OCI-LY7 (cell line): ENCODE data around the gene MORN1. TPM values are rescaled to one million over a fixed set of nuclear protein-coding genes. Genes with fewer than 3 reads are reported as not detected.

Experiments used
- BruUV-seq: library from RNA; stranded (reverse); fragments of 400-500 nt; replicated peaks from 2 replicates; lab custom pipeline; 2021; lab: Mats Ljungman, UMichigan
- CTCF ChIA-PET: fragments of 300-600 bp; sonication (Branson Sonifier 250); formaldehyde crosslinking; loops from one replicate; lab custom pipeline; 2022; ENCODE audit warnings: antibody characterized with exemption; ENCODE audit not compliant: unreplicated experiment; lab: Charles Lee
- POLR2A ChIA-PET: fragments of 300-600 bp; sonication (Branson Sonifier 250); formaldehyde crosslinking; loops from one replicate; lab custom pipeline; 2022; ENCODE audit warnings: antibody characterized with exemption; lab: Charles Lee
- DNase-seq: peaks from one replicate; pipeline ENCODE4 v3.0.0-alpha.2; 2015; ENCODE audit warnings: low spot score
- H2AFZ ChIP-seq: fragments of 200-600 bp; sonication (generic), shearing (Covaris generic); 2 replicates; pipeline ENCODE4 v1.6.1; 2014; ENCODE audit warnings: mild to moderate bottlenecking, antibody characterized with exemption, low read length, moderate library complexity
- H3K27ac ChIP-seq: fragments of 200-600 bp; sonication (generic); 2 replicates; pipeline ENCODE4 v1.5.1; 2014; ENCODE audit warnings: mixed run types, low read depth, mild to moderate bottlenecking, moderate library complexity, low read length, inconsistent platforms; ENCODE audit not compliant: poor library complexity, severe bottlenecking
- H3K36me3 ChIP-seq: fragments of 200-600 bp; sonication (generic); 2 replicates; pipeline ENCODE4 v1.6.1; 2014; ENCODE audit warnings: mild to moderate bottlenecking, antibody characterized with exemption, low read length, moderate library complexity, mixed read lengths; ENCODE audit not compliant: insufficient read depth
- H3K4me1 ChIP-seq: fragments of 200-600 bp; sonication (generic); 2 replicates; pipeline ENCODE4 v1.5.1; 2014; ENCODE audit warnings: mild to moderate bottlenecking, low read length; ENCODE audit not compliant: insufficient read depth, poor library complexity, severe bottlenecking
- H3K4me2 ChIP-seq: fragments of 200-600 bp; sonication (generic); 2 replicates; pipeline ENCODE4 v1.6.1; 2014; ENCODE audit warnings: mild to moderate bottlenecking, low read length
- H3K4me3 ChIP-seq: fragments of 200-600 bp; sonication (generic); 2 replicates; pipeline ENCODE4 v1.5.1; 2014; ENCODE audit warnings: mild to moderate bottlenecking, low read depth, low read length; ENCODE audit not compliant: poor library complexity, severe bottlenecking
- H3K79me2 ChIP-seq: fragments of 200-600 bp; sonication (generic); 2 replicates; pipeline ENCODE4 v1.6.1; 2016; ENCODE audit warnings: low read depth, mild to moderate bottlenecking, low read length, moderate library complexity, mixed read lengths; ENCODE audit not compliant: insufficient read depth
- H3K9me2 ChIP-seq: fragments of 200-600 bp; sonication (generic); 2 replicates; pipeline ENCODE4 v1.6.1; 2016; ENCODE audit warnings: mild to moderate bottlenecking, low read length, mixed read lengths; ENCODE audit not compliant: insufficient read depth
- H3K9me3 ChIP-seq: fragments of 200-600 bp; sonication (generic); 2 replicates; pipeline ENCODE4 v1.6.1; 2014; ENCODE audit warnings: mild to moderate bottlenecking, mixed run types, low read length, mixed read lengths
- H4K20me1 ChIP-seq: fragments of 200-600 bp; sonication (generic); 2 replicates; pipeline ENCODE4 v1.6.1; 2014; ENCODE audit warnings: mild to moderate bottlenecking, antibody characterized with exemption, low read length, moderate library complexity, mixed read lengths; ENCODE audit not compliant: insufficient read depth
- EZH2phosphoT487 ChIP-seq: fragments of 200-600 bp; sonication (generic); IDR thresholded peaks from 2 replicates; pipeline ENCODE4 v1.6.1; 2018; ENCODE audit warnings: low read depth, borderline replicate concordance, mild to moderate bottlenecking, mixed run types, antibody characterized with exemption, low read length, moderate library complexity, mixed read lengths
- intact Hi-C: fragments of 100-400 bp; cut with micrococcal nuclease; formaldehyde crosslinking; loops from one replicate; pipeline ENCODE4 v1.10.0; 2022; ENCODE audit not compliant: unreplicated experiment
- total RNA-seq, 2 experiments: library from RNA; depleted of rRNA in 1 of 2; stranded (reverse); fragments of >200 nt in 1 of 2; shearing (Covaris generic) in 1 of 2; gene quantifications; 2 replicates each; pipeline ENCODE4 v1.2.3, GENCODE V29; 2014 to 2022
- TF ChIP-seq, protein P1 (sequence below): fragments of 200-600 bp; sonication (generic); conservative IDR thresholded peaks from 2 replicates; pipeline ENCODE4 v1.5.1; 2014; ENCODE audit warnings: mild to moderate bottlenecking, antibody characterized with exemption, low read length, moderate library complexity, mixed read lengths

Gene MORN1
- total RNA-seq, 2 experiments from 2014 or later: 13.1 to 29.7 TPM

DNA sequence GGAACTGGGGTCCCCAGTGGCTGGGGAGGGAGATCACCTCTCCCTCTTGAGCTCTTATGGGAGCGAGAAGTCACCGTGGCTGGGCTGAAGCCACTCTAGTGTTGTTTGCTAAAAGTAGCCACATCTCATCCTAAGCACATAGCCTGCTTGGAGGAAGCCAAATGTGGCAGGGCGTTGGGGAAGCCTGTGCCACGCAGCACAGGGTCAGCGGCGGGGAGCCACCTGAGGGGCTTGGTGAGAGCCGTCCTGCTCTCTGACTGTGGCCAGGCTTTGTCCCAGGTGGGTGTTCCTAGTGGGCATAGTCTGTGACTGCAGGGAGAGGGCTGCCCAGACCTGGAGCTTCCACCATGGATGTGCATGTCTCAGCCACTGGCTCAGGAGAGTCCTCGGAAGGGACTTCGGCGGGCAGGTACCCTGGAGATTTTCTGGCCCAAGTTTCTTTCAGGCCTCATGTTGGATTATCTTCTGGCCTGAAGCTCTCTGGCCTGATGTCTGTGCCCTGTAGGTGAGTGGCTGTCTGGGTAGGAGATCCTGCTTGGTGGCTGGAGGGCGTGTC is 38.9 kb downstream of the MORN1 start:
- H3K9me2 ChIP-seq: no peaks in the 10 kb centered on the region
- ChIA-PET POLR2A (no interaction called here), CTCF (no interaction called here)
- no peak overlapping the region for H3K27ac ChIP-seq
- no peaks in the 10 kb centered on the region for H3K79me2 ChIP-seq
- no peak overlapping the region for H3K4me3 ChIP-seq
- no peak overlapping the region for H2AFZ ChIP-seq
- intact Hi-C loops: no loop called here
- no TSS peak for BruUV-seq
- H3K9me3 ChIP-seq: no peaks in the 10 kb centered on the region
- DNase-seq: no peak
- no peaks in the 10 kb centered on the region for H3K36me3 ChIP-seq
- no peak overlapping the region for H3K4me2 ChIP-seq
- no peaks in the 10 kb centered on the region for H3K4me1 ChIP-seq
- no peak for TF ChIP-seq EZH2phosphoT487
- TF ChIP-seq, protein P1, sequence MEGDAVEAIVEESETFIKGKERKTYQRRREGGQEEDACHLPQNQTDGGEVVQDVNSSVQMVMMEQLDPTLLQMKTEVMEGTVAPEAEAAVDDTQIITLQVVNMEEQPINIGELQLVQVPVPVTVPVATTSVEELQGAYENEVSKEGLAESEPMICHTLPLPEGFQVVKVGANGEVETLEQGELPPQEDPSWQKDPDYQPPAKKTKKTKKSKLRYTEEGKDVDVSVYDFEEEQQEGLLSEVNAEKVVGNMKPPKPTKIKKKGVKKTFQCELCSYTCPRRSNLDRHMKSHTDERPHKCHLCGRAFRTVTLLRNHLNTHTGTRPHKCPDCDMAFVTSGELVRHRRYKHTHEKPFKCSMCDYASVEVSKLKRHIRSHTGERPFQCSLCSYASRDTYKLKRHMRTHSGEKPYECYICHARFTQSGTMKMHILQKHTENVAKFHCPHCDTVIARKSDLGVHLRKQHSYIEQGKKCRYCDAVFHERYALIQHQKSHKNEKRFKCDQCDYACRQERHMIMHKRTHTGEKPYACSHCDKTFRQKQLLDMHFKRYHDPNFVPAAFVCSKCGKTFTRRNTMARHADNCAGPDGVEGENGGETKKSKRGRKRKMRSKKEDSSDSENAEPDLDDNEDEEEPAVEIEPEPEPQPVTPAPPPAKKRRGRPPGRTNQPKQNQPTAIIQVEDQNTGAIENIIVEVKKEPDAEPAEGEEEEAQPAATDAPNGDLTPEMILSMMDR: no peak
- no peaks in the 10 kb centered on the region for H4K20me1 ChIP-seq

DNA sequence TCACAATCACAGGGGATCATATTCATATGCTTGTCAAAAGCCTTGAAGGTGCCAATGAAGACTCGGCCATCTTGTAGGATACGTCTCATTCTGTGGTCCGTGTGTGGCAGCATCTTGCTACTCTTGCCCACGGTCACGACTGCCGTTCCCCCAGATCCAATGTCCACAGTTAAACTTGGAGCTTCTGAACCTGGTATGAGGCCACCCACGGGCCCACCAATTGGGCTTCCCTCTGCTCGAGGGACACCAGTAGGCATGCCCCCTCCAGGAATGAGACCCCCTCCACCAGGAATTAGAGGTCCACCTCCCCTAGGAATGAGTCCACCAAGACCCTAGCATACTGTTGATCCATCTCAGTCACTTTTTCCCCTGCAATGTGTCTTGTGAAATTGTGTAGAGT is 39.6 kb downstream of the MORN1 start:
- Histone ChIP-seq H3K4me2 (no peak overlapping the region), H3K27ac (no peak overlapping the region), H3K79me2 (no peaks in the 10 kb centered on the region), H2AFZ (no peak overlapping the region), H3K9me3 (no peaks in the 10 kb centered on the region), H3K36me3 (no peaks in the 10 kb centered on the region), H4K20me1 (no peaks in the 10 kb centered on the region), H3K4me1 (no peaks in the 10 kb centered on the region), H3K4me3 (no peak overlapping the region), H3K9me2 (no peaks in the 10 kb centered on the region)
- BruUV-seq: no TSS peak
- TF ChIP-seq EZH2phosphoT487: no peak
- TF ChIP-seq, protein P1: no peak
- no peak for DNase-seq
- POLR2A ChIA-PET: interaction anchor here (0.6 kb wide), 1 partner anchor 61 kb away, joined by 3 read pairs; no protein-coding TSS in a partner anchor
- intact Hi-C loops: no loop called here
- CTCF ChIA-PET: no interaction called here

DNA sequence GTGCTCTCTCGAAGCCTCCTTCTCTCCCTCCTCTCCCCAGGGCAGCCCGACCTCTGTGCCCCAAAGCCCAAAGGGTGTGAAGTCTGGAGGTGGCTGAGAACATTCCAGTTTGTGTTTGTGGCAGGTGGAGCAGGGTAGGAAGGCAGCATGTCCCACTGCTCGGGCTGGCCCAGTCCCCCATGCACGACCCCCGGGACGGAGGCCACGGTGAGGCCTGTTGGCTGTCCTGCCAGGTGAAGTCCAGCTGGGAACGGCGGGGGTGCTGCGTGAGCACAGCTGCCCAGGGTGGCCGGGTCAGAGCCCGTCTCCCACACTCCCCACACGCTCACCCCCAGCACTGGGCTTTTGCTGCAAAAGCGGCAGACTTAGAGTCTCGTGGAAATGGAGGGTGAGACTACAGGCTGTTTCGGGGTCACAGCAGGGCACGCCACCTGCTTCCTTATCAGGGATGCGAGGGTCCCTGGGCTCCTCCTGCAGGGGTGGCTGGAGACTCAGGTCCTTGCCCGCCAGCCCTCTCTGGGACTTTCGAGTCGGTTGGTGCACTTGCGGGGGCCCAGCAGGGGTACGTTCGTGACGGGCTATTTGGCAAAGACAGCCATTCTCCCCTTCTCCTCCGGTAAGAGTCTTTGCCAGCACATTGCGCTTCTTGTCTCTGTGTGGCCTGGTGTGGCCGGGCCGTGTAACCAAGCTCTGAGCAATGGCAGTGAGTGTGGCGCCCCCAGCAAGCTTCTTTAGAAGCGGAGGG is 40.3 kb downstream of the MORN1 start:
- TF ChIP-seq, protein P1: no peak
- no peak for TF ChIP-seq EZH2phosphoT487
- Histone ChIP-seq H3K79me2 (no peaks in the 10 kb centered on the region), H2AFZ (no peak overlapping the region), H4K20me1 (no peaks in the 10 kb centered on the region), H3K4me2 (no peak overlapping the region), H3K4me1 (no peaks in the 10 kb centered on the region), H3K36me3 (no peaks in the 10 kb centered on the region), H3K9me3 (no peaks in the 10 kb centered on the region), H3K9me2 (no peaks in the 10 kb centered on the region), H3K27ac (no peak overlapping the region), H3K4me3 (no peak overlapping the region)
- ChIA-PET CTCF (no interaction called here), POLR2A (no interaction called here)
- no TSS peak for BruUV-seq
- intact Hi-C loops: no loop called here
- no peak for DNase-seq
